Naive thymus-derived CD4-positive, alpha-beta T cell (primary cell): ENCODE data around the gene RLF. TPM values are rescaled to one million over a fixed set of nuclear protein-coding genes. Genes with fewer than 3 reads are reported as not detected.

Source experiments
- ATAC-seq: fragments of 150-1000 bp; cut with Tn5 transposase; 2 replicates; pipeline ENCODE4 v1.10.0; 2021; ENCODE audit warnings: mild to moderate bottlenecking, moderate library complexity
- CTCF ChIA-PET: fragments of 350-600 bp; sonication (Branson Sonifier 250); formaldehyde crosslinking; loops from one replicate; lab custom pipeline; 2021; ENCODE audit warnings: antibody characterized with exemption; lab: Charles Lee
- POLR2A ChIA-PET: fragments of 350-600 bp; sonication (Branson Sonifier 250); formaldehyde crosslinking; loops from one replicate; lab custom pipeline; 2021; ENCODE audit warnings: antibody characterized with exemption, inconsistent platforms; lab: Charles Lee
- DNase-seq, 9 donors: peaks; one replicate each; pipeline versions ENCODE4 v3.0.0 to v3.0.0-alpha.2; 2020 to 2022; ENCODE audit warnings: mixed read lengths in 1 of 9
- H3K27ac ChIP-seq: one replicate; pipeline ENCODE4 v1.7.0; 2013; ENCODE audit warnings: mild to moderate bottlenecking, low read depth, low read length, moderate library complexity
- H3K27me3 ChIP-seq, 2 donors: one replicate each; pipeline ENCODE4 v1.7.0; 2013; ENCODE audit warnings: low read length in 2 of 2, mild to moderate bottlenecking in 2 of 2, moderate library complexity in 2 of 2; ENCODE audit not compliant: control insufficient read depth in 2 of 2, insufficient read depth in 2 of 2
- H3K36me3 ChIP-seq, 3 experiments: 1 replicate in 2 of 3; 2 replicates in 1 of 3; pipeline ENCODE4 v1.7.0; 2013; ENCODE audit warnings: low read length in 3 of 3, mild to moderate bottlenecking in 3 of 3, moderate library complexity in 1 of 3; ENCODE audit not compliant: insufficient read depth in 3 of 3, control insufficient read depth in 2 of 3
- H3K4me1 ChIP-seq, 2 donors: one replicate each; pipeline ENCODE4 v1.7.0; 2013; ENCODE audit warnings: low read length in 2 of 2, mild to moderate bottlenecking in 2 of 2, moderate library complexity in 1 of 2; ENCODE audit not compliant: control insufficient read depth in 2 of 2, insufficient read depth in 2 of 2
- H3K4me3 ChIP-seq: 2 replicates; pipeline ENCODE4 v1.7.0; 2013; ENCODE audit warnings: mild to moderate bottlenecking, low read length
- H3K9me3 ChIP-seq, 3 experiments: 1 replicate in 2 of 3; 2 replicates in 1 of 3; pipeline ENCODE4 v1.7.0; 2013; ENCODE audit warnings: low read length in 3 of 3; ENCODE audit not compliant: control insufficient read depth in 2 of 3
- H3K27ac Mint-ChIP-seq, 9 donors: one replicate each; pipeline ENCODE4 v1.8.0; 2020 to 2022; ENCODE audit warnings: mixed read lengths in 9 of 9, mild to moderate bottlenecking in 8 of 9, moderate library complexity in 5 of 9, inconsistent platforms in 2 of 9
- H3K27me3 Mint-ChIP-seq, 5 donors: one replicate each; pipeline ENCODE4 v1.8.0; 2021 to 2022; ENCODE audit warnings: mixed read lengths in 5 of 5, mild to moderate bottlenecking in 1 of 5
- H3K36me3 Mint-ChIP-seq, 5 donors: one replicate each; pipeline ENCODE4 v1.8.0; 2020 to 2022; ENCODE audit warnings: mixed read lengths in 5 of 5, mild to moderate bottlenecking in 3 of 5, inconsistent platforms in 1 of 5
- H3K4me1 Mint-ChIP-seq, 7 donors: one replicate each; pipeline ENCODE4 v1.8.0; 2020 to 2022; ENCODE audit warnings: mixed read lengths in 7 of 7, mild to moderate bottlenecking in 3 of 7, inconsistent platforms in 1 of 7
- H3K4me3 Mint-ChIP-seq, 10 donors: one replicate each; pipeline ENCODE4 v1.8.0; 2020 to 2022; ENCODE audit warnings: mild to moderate bottlenecking in 10 of 10, mixed read lengths in 10 of 10, moderate library complexity in 6 of 10, inconsistent platforms in 2 of 10
- H3K9me3 Mint-ChIP-seq, 11 donors: one replicate each; pipeline ENCODE4 v1.8.0; 2020 to 2022; ENCODE audit warnings: mixed read lengths in 11 of 11, mild to moderate bottlenecking in 4 of 11, inconsistent platforms in 1 of 11, moderate library complexity in 1 of 11
- intact Hi-C, 2 donors: fragments of 100-400 bp; cut with micrococcal nuclease; formaldehyde crosslinking; loops; one replicate each; pipeline ENCODE4 v1.15.1; 2023
- polyA plus RNA-seq, 2 donors: library from polyadenylated mRNA; unstranded; fragments of 300-500 nt; fragmentation: Illumina TruSeq; gene quantifications; one replicate each; pipeline ENCODE4 v1.2.3, GENCODE V29; 2021
- total RNA-seq, 6 experiments: library from RNA in 5 of 6; stranded (reverse) in 5 of 6; gene quantifications; 1 replicate in 5 of 6; 2 replicates in 1 of 6; pipeline ENCODE4 v1.2.3 and lab custom pipeline; 2021 to 2026

RLF gene
- total and polyA plus RNA-seq, 7 experiments from 2014 or later, result 9.9 to 28.6 (median 21.3) TPM

- no peaks in the 10 kb centered on the region for H3K27me3 ChIP-seq
- Mint-ChIP-seq H3K36me3 (peaks cover 19 to 79% (median 51%) of the 10 kb centered on the region in 5 donors), H3K4me3 (peak overlapping the region in 1 of 10 donors; percentile 61), H3K4me1 (peaks cover 0 to 52% (median 10%) of the 10 kb centered on the region in 7 donors), H3K9me3 (peaks cover 0 to 12% (median 1%) of the 10 kb centered on the region in 11 donors), H3K27ac (peak overlapping the region in 3 of 9 donors; percentile 7 to 81 (median 32)), H3K27me3 (no peaks in the 10 kb centered on the region)
- H3K9me3 ChIP-seq, result no peaks in the 10 kb centered on the region
- ChIA-PET CTCF (no interaction called here), POLR2A (no interaction called here)
- H3K27ac ChIP-seq, result no peak overlapping the region
- H3K4me1 ChIP-seq, result no peaks in the 10 kb centered on the region
- no peak overlapping the region for H3K4me3 ChIP-seq
- DNase-seq, result peak in 7 of 9 donors; percentile 10 to 53 (median 36)
- peaks cover 20 to 64% (median 25%) of the 10 kb centered on the region in 3 experiments for H3K36me3 ChIP-seq
- ATAC-seq, result peak; percentile 27
- intact Hi-C loops, result loop anchor here in 1 of 2 donors (1.0 kb wide), 2 partner anchors 9 to 26 kb away; partner anchors contain the start of gene ZMPSTE24
Observed at GRCh38 chr1:40232444-40232843, 71.3 kb downstream of the RLF start.

GRCh38 chr1:40239626-40240025 is 78.4 kb downstream of the RLF start:
- intact Hi-C loops, result loop anchor here in 1 of 2 donors (2.0 to 5.0 kb wide), 3 partner anchors 17 to 163 kb away; partner anchors contain the start of gene RLF
- H3K4me1 ChIP-seq, result peaks cover 12 to 14% of the 10 kb centered on the region in 2 donors
- H3K27me3 Mint-ChIP-seq, result no peaks in the 10 kb centered on the region
- H3K9me3 Mint-ChIP-seq, result peaks cover 0 to 8% (median 0%) of the 10 kb centered on the region in 11 donors
- H3K27ac Mint-ChIP-seq, result peak overlapping the region in 3 of 9 donors; percentile 5 to 30 (median 29)
- peaks cover 7 to 73% (median 19%) of the 10 kb centered on the region in 7 donors for H3K4me1 Mint-ChIP-seq
- CTCF ChIA-PET, result interaction anchor here (0.6 kb wide), 1 partner anchor 102 kb away, joined by 3 read pairs; no protein-coding TSS in a partner anchor
- H3K27me3 ChIP-seq, result no peaks in the 10 kb centered on the region
- H3K4me3 ChIP-seq, result no peak overlapping the region
- H3K4me3 Mint-ChIP-seq, result no peak overlapping the region
- DNase-seq (no peak), ATAC-seq (no peak)
- H3K27ac ChIP-seq, result no peak overlapping the region
- POLR2A ChIA-PET, result interaction anchor here (0.6 to 1.3 kb wide), 5 partner anchors 17 to 234 kb away, joined by 3 read pairs; no protein-coding TSS in a partner anchor
- H3K36me3 Mint-ChIP-seq, result peaks cover 13 to 53% (median 46%) of the 10 kb centered on the region in 5 donors
- no peaks in the 10 kb centered on the region for H3K9me3 ChIP-seq
- H3K36me3 ChIP-seq, result peaks cover 16 to 35% (median 25%) of the 10 kb centered on the region in 3 experiments

GRCh38 chr1:40240390-40240789 is 79.2 kb downstream of the RLF start:
- Mint-ChIP-seq H3K27ac (peak overlapping the region in 3 of 9 donors; percentile 1 to 57 (median 29)), H3K9me3 (peaks cover 0 to 8% (median 0%) of the 10 kb centered on the region in 11 donors), H3K27me3 (no peaks in the 10 kb centered on the region), H3K4me3 (no peak overlapping the region), H3K36me3 (peaks cover 13 to 50% (median 41%) of the 10 kb centered on the region in 5 donors), H3K4me1 (peaks cover 7 to 74% (median 19%) of the 10 kb centered on the region in 7 donors)
- ChIA-PET CTCF (interaction anchor here (1.1 kb wide), 1 partner anchor 88 kb away, joined by 3 read pairs; no protein-coding TSS in a partner anchor), POLR2A (interaction anchor here (0.5 to 1.3 kb wide), 3 partner anchors 9 to 19 kb away, joined by 3 read pairs; no protein-coding TSS in a partner anchor)
- intact Hi-C loops, result loop anchor here in 1 of 2 donors (2.0 to 5.0 kb wide), 3 partner anchors 16 to 162 kb away; partner anchors contain the start of gene RLF
- H3K9me3 ChIP-seq, result no peaks in the 10 kb centered on the region
- H3K27ac ChIP-seq, result no peak overlapping the region
- no peak for ATAC-seq
- peaks cover 12 to 14% of the 10 kb centered on the region in 2 donors for H3K4me1 ChIP-seq
- peaks cover 16 to 27% (median 23%) of the 10 kb centered on the region in 3 experiments for H3K36me3 ChIP-seq
- no peak for DNase-seq
- no peak overlapping the region for H3K4me3 ChIP-seq
- H3K27me3 ChIP-seq, result no peaks in the 10 kb centered on the region

GRCh38 chr1:40241362-40241761 is 80.2 kb downstream of the RLF start:
- peak overlapping the region in 6 of 9 donors; percentile 2 to 81 (median 18) for H3K27ac Mint-ChIP-seq
- ChIA-PET CTCF (interaction anchor here (0.7 to 1.1 kb wide), 2 partner anchors 89 to 269 kb away, joined by 3 read pairs; no protein-coding TSS in a partner anchor), POLR2A (interaction anchor here (0.9 to 1.6 kb wide), 2 partner anchors 16 to 81 kb away, joined by 5 to 8 read pairs; partner anchors contain the start of gene ZMPSTE24)
- H3K36me3 Mint-ChIP-seq, result peaks cover 6 to 42% (median 31%) of the 10 kb centered on the region in 5 donors
- peaks cover 9 to 17% (median 13%) of the 10 kb centered on the region in 3 experiments for H3K36me3 ChIP-seq
- H3K27me3 Mint-ChIP-seq, result no peaks in the 10 kb centered on the region
- no peak for DNase-seq
- H3K4me3 Mint-ChIP-seq, result peak overlapping the region in 3 of 10 donors; percentile 2 to 64 (median 8)
- H3K4me1 Mint-ChIP-seq, result peaks cover 7 to 75% (median 19%) of the 10 kb centered on the region in 7 donors
- H3K27ac ChIP-seq, result no peak overlapping the region
- intact Hi-C loops, result loop anchor here in 1 of 2 donors (1.0 to 5.0 kb wide), 4 partner anchors 9 to 161 kb away; partner anchors contain the start of gene RLF
- H3K4me3 ChIP-seq, result no peak overlapping the region
- peak; percentile 43 for ATAC-seq
- peaks cover 12 to 14% of the 10 kb centered on the region in 2 donors for H3K4me1 ChIP-seq
- H3K27me3 ChIP-seq, result no peaks in the 10 kb centered on the region
- H3K9me3 ChIP-seq, result no peaks in the 10 kb centered on the region
- peaks cover 0 to 8% (median 0%) of the 10 kb centered on the region in 11 donors for H3K9me3 Mint-ChIP-seq

- Mint-ChIP-seq H3K27me3 (no peaks in the 10 kb centered on the region), H3K27ac (peak overlapping the region in 1 of 9 donors; percentile 26), H3K9me3 (peaks cover 0 to 5% (median 0%) of the 10 kb centered on the region in 11 donors), H3K4me1 (peaks cover 7 to 55% (median 19%) of the 10 kb centered on the region in 7 donors), H3K36me3 (peaks cover 0 to 23% (median 11%) of the 10 kb centered on the region in 5 donors), H3K4me3 (no peak overlapping the region)
- Histone ChIP-seq H3K4me3 (no peak overlapping the region), H3K36me3 (no peaks in the 10 kb centered on the region), H3K4me1 (peaks cover 12 to 14% of the 10 kb centered on the region in 2 donors), H3K27me3 (no peaks in the 10 kb centered on the region), H3K9me3 (no peaks in the 10 kb centered on the region), H3K27ac (no peak overlapping the region)
- POLR2A ChIA-PET, result no interaction called here
- intact Hi-C loops, result loop anchor here in 1 of 2 donors (5.0 kb wide), 2 partner anchors 81 to 159 kb away; partner anchors contain the start of gene RLF
- CTCF ChIA-PET, result interaction anchor here (0.6 kb wide), 1 partner anchor 36 kb away, joined by 3 read pairs; no protein-coding TSS in a partner anchor
- ATAC-seq, result no peak
- no peak for DNase-seq
Observed at GRCh38 chr1:40243351-40243750, 82.2 kb downstream of the RLF start.

DNA sequence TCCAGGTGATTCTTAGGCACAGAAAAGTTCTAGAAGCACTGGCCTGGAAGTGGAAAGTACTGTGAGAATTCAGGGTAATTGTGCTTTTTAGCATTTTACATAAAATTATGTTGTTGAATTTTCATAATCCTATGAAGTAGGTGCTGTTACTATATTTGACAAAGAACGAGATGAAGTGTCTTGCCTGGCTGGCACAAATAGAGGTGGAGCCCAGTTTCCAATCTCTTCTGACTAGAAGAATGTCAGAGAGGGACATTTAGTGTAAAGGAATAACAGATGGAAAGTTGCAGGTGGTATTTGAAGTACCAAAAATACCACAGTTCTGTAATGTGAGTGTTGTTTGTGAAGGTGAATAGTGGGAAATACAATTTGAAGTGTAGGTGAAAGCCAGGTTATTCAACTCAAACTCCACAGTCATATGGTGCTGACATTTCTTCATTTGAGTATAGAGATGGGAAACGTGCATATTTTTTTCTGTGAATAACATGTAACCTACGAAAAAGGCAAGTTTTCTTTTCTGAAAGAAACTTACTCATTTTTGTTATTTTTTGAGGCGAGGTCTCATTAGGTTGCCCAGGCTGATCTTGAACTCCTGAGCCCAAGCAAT is 83.1 kb downstream of the RLF start:
- CTCF ChIA-PET, result no interaction called here
- Mint-ChIP-seq H3K27me3 (no peaks in the 10 kb centered on the region), H3K9me3 (peaks cover 0 to 4% (median 0%) of the 10 kb centered on the region in 11 donors), H3K36me3 (peaks cover 0 to 16% (median 3%) of the 10 kb centered on the region in 5 donors), H3K27ac (no peak overlapping the region), H3K4me1 (peaks cover 7 to 48% (median 18%) of the 10 kb centered on the region in 7 donors), H3K4me3 (no peak overlapping the region)
- intact Hi-C loops, result loop anchor here in 1 of 2 donors (5.0 kb wide), 2 partner anchors 82 to 158 kb away; partner anchors contain the start of gene RLF
- ATAC-seq (no peak), DNase-seq (no peak)
- Histone ChIP-seq H3K4me3 (no peak overlapping the region), H3K27ac (no peak overlapping the region), H3K27me3 (no peaks in the 10 kb centered on the region), H3K9me3 (no peaks in the 10 kb centered on the region), H3K36me3 (no peaks in the 10 kb centered on the region), H3K4me1 (peaks cover 12 to 14% of the 10 kb centered on the region in 2 donors)
- POLR2A ChIA-PET, result no interaction called here
